SH-SY5Y (cell line): ENCODE results near the gene LTBP2.

ENCODE experiments used
- GATA2 ChIP-seq: IDR thresholded peaks from 2 replicates; pipeline ENCODE4 v1.6.1; 2011; ENCODE audit warnings: mild to moderate bottlenecking, low read depth, low read length
- GATA3 ChIP-seq: IDR thresholded peaks from 2 replicates; pipeline ENCODE4 v1.6.1; 2011; ENCODE audit warnings: low read depth, mild to moderate bottlenecking, low read length, moderate library complexity

DNA sequence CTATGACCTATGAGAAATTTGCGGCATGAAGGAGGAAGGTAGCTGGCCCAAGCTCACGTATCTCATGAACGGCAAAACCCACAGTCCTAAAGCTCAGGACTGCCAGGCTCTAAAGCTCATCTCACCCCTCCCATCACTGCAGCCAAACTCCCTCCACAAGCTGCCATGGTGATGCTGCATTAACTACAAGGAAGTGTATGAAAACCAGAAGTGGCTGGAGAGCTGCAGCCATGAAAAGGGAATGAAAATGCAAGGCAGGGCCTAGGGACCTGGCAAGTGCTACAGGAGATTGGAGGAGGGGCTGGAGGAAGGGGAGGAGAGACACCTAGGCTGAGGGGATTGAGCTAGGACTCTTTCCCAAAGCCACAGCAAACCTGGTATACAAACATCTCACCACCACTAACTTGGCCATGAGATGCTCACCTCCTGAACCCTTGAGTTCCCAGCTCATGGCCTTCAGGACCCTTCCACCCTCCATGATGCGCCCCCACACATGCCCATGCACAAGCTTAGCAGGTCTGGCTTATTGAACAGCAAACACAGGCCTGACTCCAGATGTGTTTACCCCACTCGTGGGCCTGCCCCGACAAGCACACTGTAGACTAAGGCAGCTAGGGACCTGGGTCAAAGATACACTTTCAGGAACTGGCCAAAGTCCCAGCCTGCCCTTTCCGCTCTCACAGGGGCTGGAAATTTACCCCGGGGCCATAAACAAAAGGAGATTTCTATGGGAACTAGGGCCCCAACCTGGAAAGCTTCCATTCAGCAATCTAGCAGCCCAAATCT, 42.0 kb downstream of the LTBP2 start:
- TF ChIP-seq GATA2: no peak
- TF ChIP-seq GATA3: no peak
